Vagina (tissue), 2 donors: Measurements from ENCODE around the gene FTCDNL1.

Experiments used
- CTCF ChIP-seq, 3 experiments: fragments of 450-650 bp in 2 of 3; fragments of 200-600 bp in 1 of 3; sonication (generic) in 1 of 3; IDR thresholded peaks; one replicate each; pipeline ENCODE4 v1.5.1; 2017 to 2019; ENCODE audit warnings: antibody characterized with exemption in 3 of 3, mild to moderate bottlenecking in 2 of 3, moderate library complexity in 2 of 3
- POLR2A ChIP-seq, 2 donors: fragments of 450-650 bp; IDR thresholded peaks; one replicate each; pipeline ENCODE4 v1.6.1; 2017; ENCODE audit warnings: antibody characterized with exemption in 2 of 2, mild to moderate bottlenecking in 2 of 2, moderate library complexity in 2 of 2

GRCh38 chr2:199710551-199710950 is 140.4 kb downstream of the FTCDNL1 start:
- TF ChIP-seq POLR2A (IDR thresholded peaks at IDR 0.05): no peak
- no peak for TF ChIP-seq CTCF (IDR thresholded peaks at IDR 0.05)
